Type B pancreatic cell (in vitro differentiated cells): ENCODE data around the gene ARMH3. TPM values are rescaled to one million over a fixed set of nuclear protein-coding genes. Genes with fewer than 3 reads are reported as not detected.

Source experiments
- DNase-seq: peaks from one replicate; pipeline ENCODE4 v3.0.0; 2021; ENCODE audit warnings: mixed read lengths; ENCODE audit not compliant: unreplicated experiment; ENCODE audit errors: extremely low spot score
- H3K27ac Mint-ChIP-seq: 2 replicates; pipeline ENCODE4 v1.8.0; 2021; ENCODE audit warnings: mild to moderate bottlenecking, mixed read lengths
- H3K27me3 Mint-ChIP-seq: 2 replicates; pipeline ENCODE4 v1.8.0; 2021; ENCODE audit warnings: mixed read lengths
- H3K36me3 Mint-ChIP-seq: 2 replicates; pipeline ENCODE4 v1.8.0; 2021; ENCODE audit warnings: mixed read lengths
- H3K4me1 Mint-ChIP-seq: one replicate; pipeline ENCODE4 v1.8.0; 2021; ENCODE audit warnings: mixed read lengths; ENCODE audit not compliant: unreplicated experiment
- H3K4me3 Mint-ChIP-seq: 2 replicates; pipeline ENCODE4 v1.8.0; 2021; ENCODE audit warnings: mild to moderate bottlenecking, mixed read lengths
- H3K9me3 Mint-ChIP-seq: 2 replicates; pipeline ENCODE4 v1.8.0; 2021; ENCODE audit warnings: mixed read lengths
- total RNA-seq: library from RNA; stranded (reverse); gene quantifications from 2 replicates; pipeline ENCODE4 v1.2.1, GENCODE V29; 2021; ENCODE audit warnings: low replicate concordance
- TF ChIP-seq, protein P1 (sequence below): fragments of 200-600 bp; sonication (generic); conservative IDR thresholded peaks from 2 replicates; pipeline ENCODE4 v1.5.0; 2021; ENCODE audit warnings: antibody characterized with exemption, mild to moderate bottlenecking

The ARMH3 gene
- total RNA-seq, 1 donor from 2014 or later: 22.2 TPM

DNA sequence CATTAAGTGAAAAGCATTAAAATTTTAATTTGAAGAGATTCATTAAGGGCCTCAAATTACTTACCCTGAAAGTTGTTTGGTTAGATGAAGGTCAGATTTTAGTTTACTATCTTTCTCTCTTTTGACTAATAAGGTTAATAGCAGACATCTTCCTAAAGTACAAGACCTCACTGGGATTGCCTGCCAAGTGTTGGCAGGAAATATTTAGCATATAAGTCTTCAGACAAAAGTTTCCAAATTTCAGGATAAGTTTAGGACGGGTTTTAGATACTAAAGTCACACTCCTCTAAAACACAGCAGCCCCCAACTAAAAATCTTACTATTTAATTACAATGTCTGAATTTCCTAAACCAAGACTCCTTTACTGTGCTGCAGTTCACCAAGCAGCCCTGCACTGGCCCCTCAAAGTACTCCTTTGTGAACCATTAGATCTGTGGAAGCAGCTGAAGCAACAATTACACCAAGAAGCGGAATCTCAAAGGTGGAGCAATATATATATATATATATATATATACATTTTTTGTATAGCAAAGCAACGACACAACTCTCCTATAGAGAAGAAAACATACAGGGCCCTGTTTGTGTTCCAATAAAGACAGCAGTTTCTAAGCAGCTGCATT, 121.2 kb downstream of the ARMH3 start:
- Mint-ChIP-seq H3K4me3 (no peak overlapping the region), H3K9me3 (no peaks in the 10 kb centered on the region), H3K27me3 (no peaks in the 10 kb centered on the region), H3K27ac (no peak overlapping the region), H3K4me1 (peaks cover 16% of the 10 kb centered on the region), H3K36me3 (no peaks in the 10 kb centered on the region)
- no peak for DNase-seq
- TF ChIP-seq, protein P1, sequence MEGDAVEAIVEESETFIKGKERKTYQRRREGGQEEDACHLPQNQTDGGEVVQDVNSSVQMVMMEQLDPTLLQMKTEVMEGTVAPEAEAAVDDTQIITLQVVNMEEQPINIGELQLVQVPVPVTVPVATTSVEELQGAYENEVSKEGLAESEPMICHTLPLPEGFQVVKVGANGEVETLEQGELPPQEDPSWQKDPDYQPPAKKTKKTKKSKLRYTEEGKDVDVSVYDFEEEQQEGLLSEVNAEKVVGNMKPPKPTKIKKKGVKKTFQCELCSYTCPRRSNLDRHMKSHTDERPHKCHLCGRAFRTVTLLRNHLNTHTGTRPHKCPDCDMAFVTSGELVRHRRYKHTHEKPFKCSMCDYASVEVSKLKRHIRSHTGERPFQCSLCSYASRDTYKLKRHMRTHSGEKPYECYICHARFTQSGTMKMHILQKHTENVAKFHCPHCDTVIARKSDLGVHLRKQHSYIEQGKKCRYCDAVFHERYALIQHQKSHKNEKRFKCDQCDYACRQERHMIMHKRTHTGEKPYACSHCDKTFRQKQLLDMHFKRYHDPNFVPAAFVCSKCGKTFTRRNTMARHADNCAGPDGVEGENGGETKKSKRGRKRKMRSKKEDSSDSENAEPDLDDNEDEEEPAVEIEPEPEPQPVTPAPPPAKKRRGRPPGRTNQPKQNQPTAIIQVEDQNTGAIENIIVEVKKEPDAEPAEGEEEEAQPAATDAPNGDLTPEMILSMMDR: no peak

DNA sequence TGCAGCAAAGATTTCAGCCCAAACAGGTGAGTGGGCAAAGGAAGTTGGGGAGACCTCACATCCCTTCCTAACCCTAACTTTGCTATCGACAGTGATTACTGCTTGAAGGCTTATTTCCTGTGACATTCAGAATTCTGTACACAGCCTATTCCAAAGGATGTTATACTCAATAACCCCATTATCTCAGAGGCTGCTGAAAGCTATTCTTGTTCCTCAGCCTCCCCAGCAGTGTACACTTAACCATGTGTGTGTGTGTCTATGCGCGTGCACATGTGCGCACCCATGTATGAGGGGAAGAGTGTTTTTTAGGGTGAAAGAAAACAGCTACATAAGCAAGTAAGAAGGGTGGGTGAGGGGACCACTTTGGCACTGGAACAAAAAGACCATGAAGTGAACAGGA, 122.0 kb downstream of the ARMH3 start:
- DNase-seq: no peak
- Mint-ChIP-seq H3K27me3 (no peaks in the 10 kb centered on the region), H3K9me3 (no peaks in the 10 kb centered on the region), H3K4me1 (peaks cover 16% of the 10 kb centered on the region), H3K36me3 (no peaks in the 10 kb centered on the region), H3K27ac (no peak overlapping the region), H3K4me3 (no peak overlapping the region)
- TF ChIP-seq, protein P1: no peak

DNA sequence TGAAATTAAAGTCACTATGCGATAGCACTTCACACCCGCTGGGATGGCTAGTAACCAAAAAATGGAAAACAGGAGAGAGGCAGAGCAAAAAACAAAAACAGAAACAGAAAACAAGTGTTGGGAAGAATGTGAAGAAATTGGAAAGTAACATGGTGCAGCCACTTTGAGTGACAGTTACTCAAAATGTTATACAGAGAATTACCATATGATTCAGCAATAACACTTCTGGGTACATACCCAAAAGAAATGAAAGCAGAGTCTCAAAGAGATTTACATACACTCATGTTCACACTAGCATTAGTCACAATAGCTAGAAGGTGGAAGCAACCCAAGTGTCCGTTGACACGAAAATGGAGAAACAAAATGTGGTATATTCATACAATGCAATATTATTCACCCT, 123.8 kb downstream of the ARMH3 start:
- TF ChIP-seq, protein P1: no peak
- no peak for DNase-seq
- Mint-ChIP-seq H3K27ac (no peak overlapping the region), H3K27me3 (no peaks in the 10 kb centered on the region), H3K4me3 (no peak overlapping the region), H3K36me3 (peaks cover 3% of the 10 kb centered on the region), H3K9me3 (no peaks in the 10 kb centered on the region), H3K4me1 (peaks cover 11% of the 10 kb centered on the region)

DNA sequence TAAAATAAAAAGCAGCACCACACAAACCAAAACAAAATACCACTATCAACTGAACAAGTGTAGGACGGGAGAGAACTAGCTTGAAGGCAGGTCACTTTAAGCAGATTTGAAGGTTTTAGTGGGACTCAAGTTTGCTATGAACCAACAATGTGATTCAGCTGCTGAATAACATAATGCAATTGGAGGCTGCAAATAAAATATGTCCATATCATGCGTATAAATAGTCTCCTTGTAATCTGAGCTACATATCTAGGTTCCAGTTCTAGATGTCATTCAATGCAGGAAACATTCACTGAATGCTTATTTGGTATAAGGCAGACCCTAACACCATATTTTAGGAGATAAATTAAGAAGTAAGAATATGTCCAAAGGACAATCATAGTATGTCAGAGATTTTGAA, 130.9 kb downstream of the ARMH3 start:
- H3K4me3 Mint-ChIP-seq: no peak overlapping the region
- no peak overlapping the region for H3K27ac Mint-ChIP-seq
- no peaks in the 10 kb centered on the region for H3K27me3 Mint-ChIP-seq
- TF ChIP-seq, protein P1: no peak
- H3K36me3 Mint-ChIP-seq: peaks cover 17% of the 10 kb centered on the region
- H3K9me3 Mint-ChIP-seq: no peaks in the 10 kb centered on the region
- H3K4me1 Mint-ChIP-seq: no peaks in the 10 kb centered on the region
- no peak for DNase-seq

DNA sequence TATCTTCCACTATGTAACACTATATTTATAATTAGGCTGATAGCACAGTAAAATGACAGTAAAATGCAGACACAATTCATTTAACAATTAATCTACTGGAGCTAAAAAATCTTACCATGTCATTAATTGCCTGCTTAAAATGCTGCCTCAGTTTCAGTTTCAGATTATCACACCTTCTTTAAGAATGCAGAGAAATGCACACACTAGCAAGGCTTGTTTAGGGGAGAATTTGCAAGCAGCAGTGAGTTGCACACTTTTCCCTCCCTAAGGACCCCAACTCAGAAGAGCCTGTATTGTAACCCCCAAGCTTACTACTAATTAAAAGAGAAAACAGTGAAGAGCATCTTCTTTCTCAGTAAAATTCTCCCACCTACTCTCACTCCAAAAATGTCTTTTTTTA, 132.7 kb downstream of the ARMH3 start:
- H3K27me3 Mint-ChIP-seq: no peaks in the 10 kb centered on the region
- DNase-seq: no peak
- H3K4me3 Mint-ChIP-seq: no peak overlapping the region
- TF ChIP-seq, protein P1: no peak
- H3K4me1 Mint-ChIP-seq: no peaks in the 10 kb centered on the region
- no peaks in the 10 kb centered on the region for H3K9me3 Mint-ChIP-seq
- peaks cover 18% of the 10 kb centered on the region for H3K36me3 Mint-ChIP-seq
- no peak overlapping the region for H3K27ac Mint-ChIP-seq

DNA sequence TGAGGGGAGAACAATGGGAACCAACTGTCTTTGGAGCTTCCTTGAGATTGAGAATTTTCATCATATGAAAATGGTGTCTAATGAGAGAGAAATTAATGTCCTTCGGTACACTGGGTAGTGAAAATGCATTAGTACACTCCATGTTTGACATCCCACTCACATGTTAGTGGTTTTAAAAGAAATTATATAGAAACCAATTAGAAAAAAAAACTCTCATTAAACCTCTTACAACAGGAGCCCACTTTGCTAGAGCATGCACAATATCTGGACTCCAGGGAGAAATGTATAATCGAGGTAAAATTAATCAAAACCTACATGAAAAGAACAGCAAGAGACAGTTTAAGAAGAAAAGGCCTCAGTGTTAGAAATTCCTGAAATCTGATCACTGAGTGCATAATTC, 133.1 kb downstream of the ARMH3 start:
- H3K4me1 Mint-ChIP-seq: no peaks in the 10 kb centered on the region

More for the DNA sequence above, 133.1 kb downstream of the ARMH3 start:
- TF ChIP-seq, protein P1: no peak
- Mint-ChIP-seq H3K27ac (no peak overlapping the region), H3K4me3 (no peak overlapping the region), H3K36me3 (peaks cover 15% of the 10 kb centered on the region), H3K27me3 (no peaks in the 10 kb centered on the region), H3K9me3 (no peaks in the 10 kb centered on the region)
- DNase-seq: no peak
